ENCODE results near the gene RPL22L1.
"Not testable (repeated sequence)": the region's sequence is repeated elsewhere in the genome, so short reads cannot be mapped to it uniquely, and the experiment has no call there.

The RPL22L1 gene

GRCh38 chr3:170829546-170830272 lies 40.3 kb downstream of the RPL22L1 start:
- Mint-ChIP-seq H3K4me1 (peaks cover 20% of the 10 kb centered on the region), H3K36me3 (ENCODE audit: low read depth) (no peaks in the 10 kb centered on the region), H3K27me3 (ENCODE audit: low read depth) (peaks cover 6% of the 10 kb centered on the region), H3K27ac (peak overlapping the region; percentile 8 to 71 (median 67)), H3K9me3 (no peaks in the 10 kb centered on the region), H3K4me3 (no peak overlapping the region)
- no peak for TF ChIP-seq CTCF (IDR thresholded peaks at IDR 0.05; ENCODE audit: unreplicated experiment in 3 of 3)

- peaks cover 12% of the 10 kb centered on the region for H3K27me3 Mint-ChIP-seq (ENCODE audit: low read depth)
- no peak overlapping the region for H3K4me3 Mint-ChIP-seq
- no peak for TF ChIP-seq CTCF (IDR thresholded peaks at IDR 0.05; ENCODE audit: unreplicated experiment in 3 of 3)
- H3K9me3 Mint-ChIP-seq = no peaks in the 10 kb centered on the region
- H3K36me3 Mint-ChIP-seq (ENCODE audit: low read depth) = no peaks in the 10 kb centered on the region
- peak overlapping the region in 2 of 3 experiments; percentile 4 to 26 for H3K27ac Mint-ChIP-seq
- peaks cover 16% of the 10 kb centered on the region for H3K4me1 Mint-ChIP-seq
Measured at GRCh38 chr3:170826047-170826446, 43.9 kb downstream of the RPL22L1 start.

DNA sequence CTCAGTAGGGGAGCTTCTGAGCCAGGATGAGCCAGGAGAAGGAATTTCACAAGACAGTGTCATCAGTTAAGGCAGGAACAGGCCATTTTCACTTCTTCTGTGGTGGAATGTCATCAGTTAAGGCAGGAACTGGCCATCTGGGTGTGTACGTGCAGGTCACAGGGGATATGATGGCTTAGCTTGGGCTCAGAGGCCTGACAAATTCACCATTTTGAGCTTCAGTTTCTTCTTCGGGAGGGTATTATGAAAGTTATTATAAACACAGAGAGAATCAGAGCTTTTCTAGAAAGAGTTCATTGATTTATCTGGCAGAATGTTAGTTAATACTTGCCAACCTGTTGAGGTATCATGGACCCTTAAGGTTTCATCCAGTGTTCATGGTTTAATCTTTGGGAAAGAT lies 46.4 kb downstream of the RPL22L1 start:
- not testable (repeated sequence) for H3K9me3 Mint-ChIP-seq, H3K27ac Mint-ChIP-seq, H3K4me3 Mint-ChIP-seq

GRCh38 chr3:170818325-170818724 lies 51.7 kb downstream of the RPL22L1 start:
- not testable (repeated sequence) for H3K27ac Mint-ChIP-seq; H3K36me3 Mint-ChIP-seq (ENCODE audit: low read depth); H3K9me3 Mint-ChIP-seq; H3K4me3 Mint-ChIP-seq
- Mint-ChIP-seq H3K27me3 (ENCODE audit: low read depth) (peaks cover 12% of the 10 kb centered on the region), H3K4me1 (peaks cover 27% of the 10 kb centered on the region)

More for the DNA sequence above, 46.4 kb downstream of the RPL22L1 start:
- H3K27me3 Mint-ChIP-seq (ENCODE audit: low read depth) = peaks cover 14% of the 10 kb centered on the region
- H3K36me3 Mint-ChIP-seq (ENCODE audit: low read depth); H3K4me1 Mint-ChIP-seq: not testable (repeated sequence)

GRCh38 chr3:170817471-170817870 lies 52.5 kb downstream of the RPL22L1 start:
- not testable (repeated sequence) for H3K36me3 Mint-ChIP-seq (ENCODE audit: low read depth); H3K27ac Mint-ChIP-seq; H3K9me3 Mint-ChIP-seq; H3K4me3 Mint-ChIP-seq
- peaks cover 35% of the 10 kb centered on the region for H3K4me1 Mint-ChIP-seq
- H3K27me3 Mint-ChIP-seq (ENCODE audit: low read depth) = peaks cover 12% of the 10 kb centered on the region

DNA sequence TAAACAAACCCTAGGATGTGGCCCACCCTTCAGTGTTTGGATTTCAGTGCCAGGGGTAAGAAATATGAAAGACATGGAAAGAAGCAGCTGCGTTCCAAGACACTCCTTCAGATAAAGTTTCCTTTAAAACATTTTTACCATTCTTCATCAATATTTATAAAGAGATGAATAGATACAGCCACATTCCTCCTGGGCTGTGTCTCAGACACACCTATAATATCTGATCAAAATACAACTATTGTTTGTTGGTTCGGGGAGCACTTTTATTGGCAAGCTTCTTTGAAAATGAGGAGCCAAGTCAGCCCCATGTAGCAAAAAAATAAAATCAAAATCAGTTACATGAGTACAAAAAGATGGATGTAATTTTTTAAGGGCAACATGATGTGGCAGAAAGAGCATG lies 53.2 kb downstream of the RPL22L1 start:
- no peak overlapping the region for H3K27ac Mint-ChIP-seq
- no peaks in the 10 kb centered on the region for H3K9me3 Mint-ChIP-seq
- H3K36me3 Mint-ChIP-seq (ENCODE audit: low read depth) = no peaks in the 10 kb centered on the region
- no peak overlapping the region for H3K4me3 Mint-ChIP-seq
- no peak for TF ChIP-seq CTCF (IDR thresholded peaks at IDR 0.05; ENCODE audit: unreplicated experiment in 3 of 3)
- peaks cover 12% of the 10 kb centered on the region for H3K27me3 Mint-ChIP-seq (ENCODE audit: low read depth)
- H3K4me1 Mint-ChIP-seq = peaks cover 41% of the 10 kb centered on the region

DNA sequence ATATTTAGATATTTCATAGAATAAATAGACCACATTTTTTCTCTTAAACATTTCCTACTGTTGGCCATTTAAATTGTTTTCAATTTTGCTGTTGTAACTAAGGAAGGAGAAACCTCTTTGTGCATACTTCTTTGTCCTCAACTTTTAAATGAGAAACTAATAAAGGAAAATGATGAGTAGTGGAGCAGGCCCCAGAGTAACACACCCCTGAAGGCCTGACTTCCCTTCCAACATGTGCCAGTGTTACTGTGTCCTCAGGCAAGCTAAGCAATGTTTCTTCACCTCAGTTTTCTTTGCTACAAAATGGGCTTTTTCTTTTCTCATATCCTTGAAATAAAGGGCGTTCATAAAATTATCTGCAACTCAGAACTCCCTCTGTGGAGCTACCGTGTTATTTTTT lies 53.7 kb downstream of the RPL22L1 start:
- H3K9me3 Mint-ChIP-seq = no peaks in the 10 kb centered on the region
- H3K36me3 Mint-ChIP-seq (ENCODE audit: low read depth) = no peaks in the 10 kb centered on the region
- H3K4me3 Mint-ChIP-seq = no peak overlapping the region
- peaks cover 46% of the 10 kb centered on the region for H3K4me1 Mint-ChIP-seq
- TF ChIP-seq CTCF (IDR thresholded peaks at IDR 0.05; ENCODE audit: unreplicated experiment in 3 of 3) = no peak
- peaks cover 7% of the 10 kb centered on the region for H3K27me3 Mint-ChIP-seq (ENCODE audit: low read depth)
- H3K27ac Mint-ChIP-seq = no peak overlapping the region
